ENCODE measurements around the gene HTT. TPM values are rescaled to one million over a fixed set of nuclear protein-coding genes. Genes with fewer than 3 reads are reported as not detected.
A peak's percentile ranks its signal among the peaks of the same experiment; 100 is the strongest.
"Not testable (repeated sequence)": the region's sequence is repeated elsewhere in the genome, so short reads cannot be mapped to it uniquely, and the experiment has no call there.

Gene HTT
- polyA plus RNA-seq, 4 donors = 28.6 to 41.3 (median 33.3) TPM

DNA sequence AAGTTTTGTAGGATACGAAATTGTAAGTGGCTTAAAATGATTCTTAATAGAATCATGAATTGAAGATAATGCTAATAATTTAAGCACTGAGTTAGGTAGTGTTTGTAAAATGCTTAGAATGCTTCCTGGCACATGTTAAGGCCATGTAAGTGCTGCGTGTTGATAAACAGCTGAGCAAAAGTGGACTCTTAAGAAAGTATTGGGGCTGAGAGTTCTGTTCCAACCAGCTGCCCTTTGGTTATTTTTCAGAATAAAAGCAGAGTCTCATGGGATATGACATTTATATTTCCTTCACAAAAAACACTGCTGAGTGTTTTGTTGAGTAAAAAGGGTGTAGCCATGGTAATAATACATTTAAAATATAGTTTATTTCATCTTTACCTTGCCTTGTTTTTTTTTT, 42.5 kb downstream of the HTT start:
- DNase-seq (ENCODE audit: low read depth in 4 of 4, low spot score in 2 of 4) = no peak

DNA sequence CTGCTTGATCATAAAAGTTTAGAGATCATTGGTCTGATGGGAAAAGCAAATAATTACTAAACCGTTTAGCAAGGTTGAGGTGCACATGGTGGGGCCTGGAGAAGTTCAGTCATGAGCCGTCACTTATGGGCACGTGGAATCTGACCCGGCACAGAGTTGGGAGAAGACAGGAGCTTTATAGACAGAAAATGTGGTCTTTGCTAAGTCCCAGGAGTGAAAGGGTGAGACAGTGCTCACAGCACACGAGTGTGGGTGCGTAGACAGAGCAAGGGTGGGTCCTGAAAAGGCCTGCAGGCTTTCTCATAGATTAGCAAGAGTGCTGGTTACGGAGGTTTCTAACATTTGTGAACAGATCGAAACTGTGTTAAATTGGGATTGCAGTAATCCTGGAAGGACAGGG, 43.8 kb downstream of the HTT start:
- DNase-seq (ENCODE audit: low read depth in 4 of 4, low spot score in 2 of 4) = no peak

DNA sequence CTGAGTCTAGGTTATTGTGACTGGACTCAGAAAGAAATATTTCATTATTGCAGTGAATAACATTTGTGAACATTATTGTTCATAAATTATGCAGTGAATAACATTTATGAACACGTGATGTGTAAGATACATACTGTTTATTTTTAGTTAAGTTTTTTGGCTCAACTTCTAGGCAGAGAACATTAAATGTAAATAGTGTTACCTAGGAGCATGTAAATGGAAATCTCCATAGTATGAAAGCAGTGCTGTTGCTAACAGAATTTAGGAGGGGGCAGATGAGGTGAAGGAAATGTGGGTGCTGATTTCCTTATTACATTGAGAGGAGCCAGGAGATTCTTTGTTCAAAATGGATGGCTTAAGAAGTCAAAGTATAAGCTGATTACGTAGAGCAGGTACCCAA, 45.0 kb downstream of the HTT start:
- DNase-seq (ENCODE audit: low read depth in 4 of 4, low spot score in 2 of 4) = no peak

DNA sequence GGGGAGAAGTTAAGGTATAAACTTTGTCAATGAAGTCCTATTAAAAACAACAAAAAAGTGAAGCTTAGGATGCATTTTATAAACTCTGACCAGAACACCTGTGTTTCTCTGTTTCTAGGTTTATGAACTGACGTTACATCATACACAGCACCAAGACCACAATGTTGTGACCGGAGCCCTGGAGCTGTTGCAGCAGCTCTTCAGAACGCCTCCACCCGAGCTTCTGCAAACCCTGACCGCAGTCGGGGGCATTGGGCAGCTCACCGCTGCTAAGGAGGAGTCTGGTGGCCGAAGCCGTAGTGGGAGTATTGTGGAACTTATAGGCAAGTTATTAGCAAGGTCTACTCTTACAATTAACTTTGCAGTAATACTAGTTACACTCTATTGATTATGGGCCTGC, 46.6 kb downstream of the HTT start:
- DNase-seq (ENCODE audit: low read depth in 4 of 4, low spot score in 2 of 4) = no peak

DNA sequence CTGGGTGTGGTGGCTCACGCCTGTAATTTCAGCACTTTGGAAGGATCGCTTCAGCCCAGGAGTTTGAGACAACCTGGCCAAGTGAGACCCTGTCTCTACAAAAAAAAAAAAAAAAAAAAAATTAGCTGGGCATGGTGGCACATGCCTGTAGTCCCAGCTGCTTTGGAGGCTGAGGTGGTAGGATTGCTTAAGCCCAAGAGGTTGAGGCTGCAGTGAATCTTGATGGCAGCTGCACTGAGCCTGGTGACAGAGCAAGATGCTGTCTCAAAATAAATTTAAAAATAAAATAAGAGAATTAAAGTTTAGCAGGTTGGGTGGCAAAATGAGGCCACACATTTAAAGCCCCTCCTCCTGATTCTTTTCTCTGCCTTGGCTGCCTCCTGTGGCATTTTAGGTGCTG, 47.1 kb downstream of the HTT start:
- DNase-seq (ENCODE audit: low read depth in 4 of 4, low spot score in 2 of 4) = no peak

DNA sequence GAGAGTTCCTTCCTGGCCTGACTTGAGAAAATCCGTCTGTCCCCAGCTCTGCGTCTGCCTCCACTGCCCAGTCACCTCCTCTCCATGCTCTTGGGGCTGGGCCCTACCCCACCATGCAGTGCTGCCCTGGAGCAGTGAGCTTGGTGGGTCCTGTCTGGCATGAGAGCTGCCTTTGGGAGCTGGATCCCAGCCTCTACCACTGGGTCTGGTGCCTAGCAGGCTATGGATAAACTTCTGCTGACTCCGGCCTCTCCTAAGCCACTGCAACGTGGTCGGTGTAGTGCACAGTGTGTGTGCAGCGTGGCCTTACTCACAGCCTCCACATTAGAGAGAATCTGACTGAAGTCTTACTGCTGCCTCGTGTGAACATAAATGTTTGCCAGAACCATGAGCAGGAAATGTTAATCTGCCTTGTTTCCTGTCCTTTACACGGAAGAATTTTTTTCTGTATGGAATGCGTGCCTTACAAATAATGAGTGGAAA, 47.6 kb downstream of the HTT start:
- DNase-seq (ENCODE audit: low read depth in 4 of 4, low spot score in 2 of 4) = peak in 1 of 4 donors; percentile 15

DNA sequence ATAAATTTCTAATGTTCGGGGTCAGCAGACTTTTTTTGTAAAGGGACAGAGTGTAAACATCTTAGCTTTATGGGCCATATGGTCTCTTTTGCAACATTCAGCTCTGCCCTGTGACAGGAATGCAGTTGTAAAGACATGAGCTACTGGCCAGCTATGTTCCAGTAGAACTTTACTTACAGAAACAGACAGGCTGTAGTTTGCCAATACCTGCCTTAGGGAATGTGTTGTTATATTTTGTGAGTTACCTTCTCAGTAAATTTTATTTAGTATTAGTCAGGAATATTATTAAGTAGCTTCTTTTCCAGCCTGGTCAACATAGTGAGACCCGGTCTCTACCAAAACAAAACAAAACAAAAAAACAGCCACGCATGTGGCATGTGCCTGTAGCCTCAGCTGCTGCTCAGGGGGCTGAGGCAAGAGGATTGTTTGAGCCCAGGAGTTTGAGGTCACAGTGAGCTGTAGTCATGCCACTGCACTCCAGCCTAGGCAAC, 48.7 kb downstream of the HTT start:
- DNase-seq (ENCODE audit: low read depth in 4 of 4, low spot score in 2 of 4) = peak in 2 of 4 donors; percentile 13 to 21

DNA sequence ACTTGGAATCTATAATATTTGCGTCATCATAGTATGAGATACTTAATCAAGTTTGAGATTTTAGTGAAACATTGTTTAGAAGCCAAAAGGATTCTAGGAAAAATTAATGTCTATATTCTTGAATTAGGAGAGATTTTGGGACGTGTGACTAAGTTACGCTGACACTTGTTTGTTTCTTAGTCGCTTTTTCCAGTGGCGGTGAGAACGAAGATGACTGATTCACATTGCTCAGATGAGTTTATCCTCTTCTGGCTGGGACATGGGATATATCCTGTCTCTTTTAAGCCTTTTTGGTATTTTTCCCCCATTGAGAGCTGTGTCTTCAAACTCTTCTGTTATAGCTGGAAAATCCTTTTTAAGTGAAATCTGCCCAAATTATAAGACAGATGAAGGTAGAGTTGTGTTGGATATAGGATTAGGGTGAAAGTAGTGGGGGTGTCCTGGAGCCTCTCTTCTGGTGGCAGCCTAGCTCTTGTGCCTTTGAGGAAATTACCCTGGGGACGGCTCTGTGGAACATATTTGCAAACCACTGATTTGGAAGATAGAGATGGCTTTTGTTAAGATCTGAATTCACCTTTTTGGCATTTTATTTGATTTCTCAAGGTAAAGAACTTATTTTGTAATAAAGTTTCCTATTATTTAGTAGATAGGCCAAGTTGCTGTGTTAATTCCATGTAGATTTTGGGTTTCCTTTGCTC, 49.7 kb downstream of the HTT start:
- no peak for DNase-seq (ENCODE audit: low read depth in 4 of 4, low spot score in 2 of 4)

DNA sequence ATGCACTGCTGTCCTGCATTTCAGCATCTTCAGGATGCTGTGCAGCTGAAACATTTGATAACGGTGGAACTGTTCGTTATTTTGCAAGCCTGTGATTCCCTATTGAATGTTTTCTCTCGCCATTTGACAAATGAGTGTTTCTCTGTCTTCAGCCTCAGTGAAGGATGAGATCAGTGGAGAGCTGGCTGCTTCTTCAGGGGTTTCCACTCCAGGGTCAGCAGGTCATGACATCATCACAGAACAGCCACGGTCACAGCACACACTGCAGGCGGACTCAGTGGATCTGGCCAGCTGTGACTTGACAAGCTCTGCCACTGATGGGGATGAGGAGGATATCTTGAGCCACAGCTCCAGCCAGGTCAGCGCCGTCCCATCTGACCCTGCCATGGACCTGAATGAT, 52.6 kb downstream of the HTT start:
- DNase-seq (ENCODE audit: low read depth in 4 of 4, low spot score in 2 of 4) = no peak

DNA sequence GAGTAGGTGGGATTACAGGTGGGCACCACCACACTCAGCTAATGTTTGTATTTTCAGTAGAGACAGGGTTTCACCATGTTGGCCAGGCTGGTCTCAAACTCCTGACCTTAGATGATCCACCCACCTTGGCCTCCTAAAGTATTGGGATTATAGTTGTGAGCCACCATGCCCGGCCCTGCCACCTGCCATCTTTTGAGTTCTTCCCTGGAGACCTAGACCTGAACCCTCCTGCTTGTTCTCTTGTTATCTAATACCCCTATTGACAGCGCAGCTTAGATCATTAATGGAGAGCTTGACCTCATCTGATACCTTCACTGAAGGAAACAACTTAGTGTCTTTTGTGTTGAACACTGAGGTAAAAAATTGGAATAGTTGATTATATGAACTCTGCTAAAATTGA, 53.6 kb downstream of the HTT start:
- DNase-seq (ENCODE audit: low read depth in 4 of 4, low spot score in 2 of 4) = no peak

DNA sequence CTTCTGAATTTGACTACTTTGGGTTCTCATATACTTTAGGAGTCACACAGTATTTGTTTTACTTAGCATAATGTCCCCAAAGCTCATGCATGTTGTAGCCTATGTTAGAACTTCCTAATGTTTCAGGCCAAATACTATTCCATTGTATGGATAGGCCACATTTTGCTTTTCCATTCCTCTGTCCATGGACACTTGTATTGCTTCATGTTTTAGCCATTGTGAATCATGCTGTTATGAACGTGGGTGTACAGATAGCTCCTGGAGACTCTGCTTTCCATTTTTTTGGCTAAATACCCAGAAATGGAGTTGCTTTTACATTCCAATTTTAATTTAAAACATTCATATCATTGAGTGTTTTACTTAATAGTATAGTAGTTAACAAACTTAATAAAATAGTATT, 54.5 kb downstream of the HTT start:
- no peak for DNase-seq (ENCODE audit: low read depth in 4 of 4, low spot score in 2 of 4)

DNA sequence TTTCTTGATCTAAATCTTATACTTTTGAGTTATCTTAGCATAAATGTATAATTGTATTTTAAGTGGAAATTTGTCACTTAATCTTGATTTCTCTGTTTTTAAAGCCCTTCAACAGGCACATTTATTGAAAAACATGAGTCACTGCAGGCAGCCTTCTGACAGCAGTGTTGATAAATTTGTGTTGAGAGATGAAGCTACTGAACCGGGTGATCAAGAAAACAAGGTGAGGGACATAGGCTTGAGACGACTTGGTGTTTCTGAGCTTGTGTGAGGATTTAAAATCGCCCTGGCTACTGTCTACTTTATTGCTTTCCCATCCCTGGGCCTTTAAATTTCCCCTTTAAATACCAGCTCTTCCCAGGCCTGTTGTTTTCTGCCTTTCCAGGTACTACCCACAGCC, 55.7 kb downstream of the HTT start:
- DNase-seq (ENCODE audit: low read depth in 4 of 4, low spot score in 2 of 4) = no peak

DNA sequence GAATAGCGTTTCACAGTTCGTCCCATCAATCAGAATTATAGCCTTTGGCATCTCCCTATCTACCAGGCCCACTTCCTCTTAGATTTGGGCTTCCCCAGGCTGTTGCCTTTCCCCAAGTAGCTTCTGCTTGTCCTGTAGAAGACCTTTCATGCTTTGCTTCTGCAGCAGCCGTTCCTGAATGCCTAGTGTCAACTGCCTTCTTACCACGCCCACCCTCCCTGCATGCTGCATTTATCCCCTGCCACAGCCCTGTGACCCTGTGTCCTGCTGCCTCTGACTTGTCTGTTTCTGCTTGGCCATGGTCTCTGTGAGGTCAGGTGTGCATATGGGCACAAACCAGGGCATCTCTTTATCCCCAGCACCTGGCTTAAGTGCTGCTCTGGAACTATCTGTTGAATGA, 56.3 kb downstream of the HTT start:
- DNase-seq (ENCODE audit: low read depth in 4 of 4, low spot score in 2 of 4) = no peak

DNA sequence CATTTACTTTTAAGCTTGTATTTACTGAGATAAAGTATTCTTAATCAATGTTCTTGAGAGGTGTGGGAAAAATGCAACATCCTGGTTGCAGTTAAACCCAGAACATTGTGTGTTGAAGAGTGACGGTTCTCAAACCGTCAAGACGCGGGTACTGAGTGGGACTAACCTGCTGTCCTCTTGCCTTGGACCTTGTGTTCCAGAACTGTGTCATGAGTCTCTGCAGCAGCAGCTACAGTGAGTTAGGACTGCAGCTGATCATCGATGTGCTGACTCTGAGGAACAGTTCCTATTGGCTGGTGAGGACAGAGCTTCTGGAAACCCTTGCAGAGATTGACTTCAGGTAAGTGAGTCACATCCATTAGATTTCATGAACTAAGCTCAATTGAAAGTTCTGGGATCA, 59.7 kb downstream of the HTT start:
- DNase-seq (ENCODE audit: low read depth in 4 of 4, low spot score in 2 of 4) = no peak

DNA sequence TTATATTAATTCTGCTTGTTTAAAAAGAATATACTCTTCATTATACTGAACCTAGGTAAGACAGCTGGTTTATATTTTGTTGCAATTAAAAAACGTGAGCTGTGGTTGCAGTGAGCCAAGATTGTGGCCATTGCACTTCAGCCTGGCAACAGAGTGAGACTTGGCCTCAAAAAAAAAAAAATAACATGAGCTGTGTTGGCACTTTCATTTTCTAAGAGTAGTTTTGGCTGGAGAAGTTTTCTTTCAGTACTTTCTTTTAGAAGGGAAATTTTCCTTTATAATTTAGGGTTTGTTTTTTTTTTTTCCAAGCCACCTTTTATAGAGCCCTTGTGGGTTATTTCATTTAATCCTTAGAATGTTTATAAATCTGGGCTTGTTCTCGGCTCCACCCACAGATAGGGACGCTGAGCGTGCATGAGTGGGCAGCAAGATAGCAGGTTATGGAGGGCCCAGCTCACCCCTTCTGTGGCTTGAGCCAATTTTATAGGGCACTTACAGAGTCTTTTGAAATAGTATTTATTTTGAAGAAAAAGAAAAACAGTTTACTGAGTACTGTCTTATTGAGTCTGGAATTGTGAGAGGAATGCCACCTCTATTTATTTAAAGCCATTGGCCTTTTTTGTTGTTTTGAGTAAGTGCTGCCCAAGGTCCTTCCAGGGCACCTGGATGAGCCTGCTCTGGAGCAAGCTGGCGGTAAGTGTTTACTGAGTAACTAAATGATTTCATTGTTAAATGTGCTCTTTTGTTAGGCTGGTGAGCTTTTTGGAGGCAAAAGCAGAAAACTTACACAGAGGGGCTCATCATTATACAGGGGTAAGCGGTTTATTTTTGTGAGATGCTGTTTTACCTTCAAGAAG, 60.9 kb downstream of the HTT start:
- DNase-seq (ENCODE audit: low read depth in 4 of 4, low spot score in 2 of 4) = no peak

DNA sequence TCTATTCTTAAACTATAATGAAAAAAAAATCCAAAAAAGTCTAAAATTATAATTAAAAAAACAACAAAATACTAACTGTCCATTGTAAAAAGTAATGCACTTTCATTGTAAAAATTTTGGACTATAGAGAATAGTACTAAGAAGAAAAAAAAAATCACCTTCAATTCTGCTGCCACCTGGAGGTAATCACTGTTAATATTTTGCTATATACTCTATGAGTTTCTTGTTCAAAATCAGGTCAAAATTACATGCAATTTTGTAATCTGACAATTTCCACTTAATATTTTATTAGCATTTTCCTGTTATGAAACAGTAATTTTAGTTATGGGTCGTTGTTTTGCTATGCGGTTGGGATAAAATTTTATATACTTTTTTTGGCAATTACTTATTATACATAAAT, 62.0 kb downstream of the HTT start:
- no peak for DNase-seq (ENCODE audit: low read depth in 4 of 4, low spot score in 2 of 4)

DNA sequence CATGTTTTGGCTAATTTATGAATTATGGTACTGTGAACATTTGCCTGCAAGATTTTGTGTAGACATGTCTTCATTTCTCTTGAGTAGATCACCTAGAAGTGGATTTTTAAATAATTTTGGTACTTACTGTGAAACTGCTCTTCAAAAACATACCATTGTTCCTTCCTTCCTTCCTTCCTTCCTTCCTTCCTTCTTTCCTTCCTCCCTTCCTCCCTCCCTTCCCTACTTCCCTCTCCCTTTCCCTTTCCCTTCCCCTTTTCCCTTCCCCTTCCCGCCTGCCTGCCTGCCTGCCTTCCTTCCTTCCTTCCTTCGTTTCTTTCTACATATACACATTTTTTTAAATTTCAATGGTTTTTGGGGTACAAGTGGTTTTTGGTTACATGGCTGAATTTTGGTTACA, 63.4 kb downstream of the HTT start:
- no peak for DNase-seq (ENCODE audit: low read depth in 4 of 4, low spot score in 2 of 4)

DNA sequence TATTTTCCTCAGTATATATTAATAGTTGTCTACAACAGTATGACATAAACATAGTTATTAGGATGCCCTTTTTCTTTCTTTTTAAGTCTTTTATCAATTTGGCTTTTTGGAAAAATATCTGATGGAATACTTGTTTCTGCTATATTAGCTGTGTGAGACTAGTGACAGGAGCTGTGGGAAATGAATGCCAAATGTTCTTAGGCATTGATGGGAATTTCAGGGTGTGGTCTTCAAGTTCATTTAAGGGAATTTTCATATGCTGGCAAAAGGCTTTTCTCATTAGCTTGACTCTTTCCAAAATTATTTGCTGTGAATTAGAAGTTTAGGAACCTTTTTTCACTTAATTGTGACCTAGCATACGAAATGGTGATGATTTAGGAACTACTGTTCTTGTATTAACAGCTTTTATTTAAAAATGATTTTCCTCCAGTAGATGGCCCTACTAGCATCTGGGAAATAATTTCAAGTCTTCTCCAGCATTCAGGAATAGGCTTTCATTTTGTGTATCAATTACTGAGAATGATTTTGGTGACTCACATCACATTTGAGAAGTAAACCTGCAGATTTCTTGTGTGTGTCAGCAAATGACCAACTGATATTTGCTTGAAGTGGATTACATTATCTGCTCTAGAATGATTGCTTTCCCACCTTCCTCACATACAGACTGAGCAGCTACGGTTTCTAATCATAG, 70.9 kb downstream of the HTT start:
- no peak for DNase-seq (ENCODE audit: low read depth in 4 of 4, low spot score in 2 of 4)

DNA sequence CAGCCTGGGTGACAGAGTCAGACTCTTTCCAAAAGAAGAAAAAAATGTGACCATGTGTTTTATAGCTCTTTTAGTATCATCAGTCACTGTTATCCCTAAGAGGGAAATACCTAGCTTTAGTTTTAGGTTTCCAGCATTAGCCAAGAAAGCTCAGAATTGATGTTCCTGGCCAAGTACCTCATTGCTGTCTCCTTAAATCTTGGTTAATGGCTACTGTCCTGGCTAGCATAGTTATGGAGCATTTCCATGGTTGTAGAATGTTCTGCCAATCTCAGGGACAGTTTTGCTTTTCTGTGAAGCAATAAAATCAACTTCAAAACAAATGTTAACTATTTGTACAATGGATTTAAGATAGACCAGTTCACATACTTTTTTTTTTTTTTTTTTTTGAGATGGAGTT, 74.4 kb downstream of the HTT start:
- no peak for DNase-seq (ENCODE audit: low read depth in 4 of 4, low spot score in 2 of 4)

DNA sequence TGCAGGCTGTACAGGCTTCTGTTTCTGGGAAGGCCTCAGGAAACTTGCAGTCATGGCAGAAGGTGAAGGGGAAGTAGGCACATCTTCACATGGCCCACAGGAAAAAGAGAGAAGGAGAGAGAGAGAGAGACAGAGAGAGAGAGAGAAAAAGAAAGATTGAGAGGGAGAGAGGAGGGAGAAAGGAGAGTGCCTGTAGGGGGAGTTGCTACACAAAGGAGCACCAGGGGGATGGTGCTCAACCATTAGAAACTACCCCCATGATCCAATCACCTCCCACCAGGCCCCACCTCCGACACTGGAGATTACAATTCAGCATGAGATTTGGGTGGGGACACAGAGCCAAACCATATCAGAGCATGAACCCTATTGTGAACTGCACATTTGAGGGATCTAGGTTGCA, 76.8 kb downstream of the HTT start:
- not testable (repeated sequence) for DNase-seq (ENCODE audit: low read depth in 4 of 4, low spot score in 2 of 4)

DNA sequence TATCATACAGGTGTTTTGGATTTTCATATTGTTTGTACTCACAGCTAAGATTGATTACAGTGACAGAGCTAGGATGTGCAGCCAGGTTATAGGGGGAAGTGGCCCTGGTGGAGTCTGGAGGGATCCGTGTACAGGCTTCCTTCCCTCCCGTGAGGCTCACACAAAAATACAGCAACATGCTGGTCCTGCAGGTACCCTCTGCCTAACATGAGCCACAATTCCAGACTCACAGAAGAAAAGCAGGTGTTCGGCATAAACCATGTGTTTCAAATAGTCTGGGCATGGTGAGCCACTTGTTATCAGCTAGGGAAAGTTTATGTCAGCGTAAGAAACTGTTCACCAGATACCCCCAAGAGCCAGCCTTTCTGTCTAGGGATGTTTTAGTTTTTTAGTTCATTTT, 82.9 kb downstream of the HTT start:
- no peak for DNase-seq (ENCODE audit: low read depth in 4 of 4, low spot score in 2 of 4)
